ENCODE measurements around the gene ARTN. TPM values are rescaled to one million over a fixed set of nuclear protein-coding genes. Genes with fewer than 3 reads are reported as not detected.

The ARTN gene
- total RNA-seq = 1 to 10 TPM; 4.1 to 5.4 TPM

DNA sequence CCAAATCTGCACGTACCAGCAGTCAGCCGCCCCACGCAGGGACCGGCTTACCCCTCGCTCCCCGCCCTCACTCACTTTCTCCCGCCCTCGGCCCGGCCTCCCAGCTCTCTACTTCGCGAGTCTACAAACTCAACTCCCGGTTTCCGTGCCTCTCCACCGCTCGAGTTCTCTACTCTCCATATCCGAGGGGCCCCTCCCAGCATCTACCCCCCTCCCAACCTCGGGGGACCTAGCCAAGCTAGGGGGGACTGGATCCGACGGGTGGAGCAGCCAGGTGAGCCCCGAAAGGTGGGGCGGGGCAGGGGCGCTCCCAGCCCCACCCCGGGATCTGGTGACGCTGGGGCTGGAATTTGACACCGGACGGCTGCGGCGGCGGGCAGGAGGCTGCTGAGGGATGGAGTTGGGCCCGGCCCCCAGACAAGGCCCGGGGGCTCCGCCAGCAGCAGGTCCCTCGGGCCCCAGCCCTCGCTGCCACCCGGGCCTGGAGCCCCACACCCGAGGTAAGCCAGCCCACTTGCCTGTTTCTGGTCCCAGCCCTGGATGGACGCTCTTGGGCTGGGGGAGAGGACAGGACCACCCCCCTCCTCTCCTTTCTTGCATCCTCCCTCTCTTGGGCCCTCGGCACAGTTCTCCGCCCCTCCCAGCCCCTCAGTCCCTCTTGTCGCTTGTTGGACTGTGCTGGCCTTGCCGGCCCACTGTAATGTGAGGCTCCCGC, at the start of gene ARTN:
Gene ARTN (plus strand): TSS at position 416 of the 715 bp plus-strand sequence. CDS start 1,856 bp downstream, outside the sequence.
- TF ChIP-seq, protein P1, sequence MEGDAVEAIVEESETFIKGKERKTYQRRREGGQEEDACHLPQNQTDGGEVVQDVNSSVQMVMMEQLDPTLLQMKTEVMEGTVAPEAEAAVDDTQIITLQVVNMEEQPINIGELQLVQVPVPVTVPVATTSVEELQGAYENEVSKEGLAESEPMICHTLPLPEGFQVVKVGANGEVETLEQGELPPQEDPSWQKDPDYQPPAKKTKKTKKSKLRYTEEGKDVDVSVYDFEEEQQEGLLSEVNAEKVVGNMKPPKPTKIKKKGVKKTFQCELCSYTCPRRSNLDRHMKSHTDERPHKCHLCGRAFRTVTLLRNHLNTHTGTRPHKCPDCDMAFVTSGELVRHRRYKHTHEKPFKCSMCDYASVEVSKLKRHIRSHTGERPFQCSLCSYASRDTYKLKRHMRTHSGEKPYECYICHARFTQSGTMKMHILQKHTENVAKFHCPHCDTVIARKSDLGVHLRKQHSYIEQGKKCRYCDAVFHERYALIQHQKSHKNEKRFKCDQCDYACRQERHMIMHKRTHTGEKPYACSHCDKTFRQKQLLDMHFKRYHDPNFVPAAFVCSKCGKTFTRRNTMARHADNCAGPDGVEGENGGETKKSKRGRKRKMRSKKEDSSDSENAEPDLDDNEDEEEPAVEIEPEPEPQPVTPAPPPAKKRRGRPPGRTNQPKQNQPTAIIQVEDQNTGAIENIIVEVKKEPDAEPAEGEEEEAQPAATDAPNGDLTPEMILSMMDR (IDR thresholded peaks at IDR 0.05) = peak in 1 of 4 experiments; percentile 4
- TF ChIP-seq POLR2AphosphoS5 (IDR thresholded peaks at IDR 0.05) (peak; percentile 47), POLR2A (IDR thresholded peaks at IDR 0.05) (peak; percentile 13)
- peak; percentile 59 for DNase-seq (ENCODE audit: low spot score)
- 3% methylated on average over 39 of the region's 42 CpGs for WGBS
- H3K4me1 ChIP-seq (replicated peaks) = no peaks in the 10 kb centered on the region
- H3K36me3 ChIP-seq = no peaks in the 10 kb centered on the region
- no peaks in the 10 kb centered on the region for H3K9me3 ChIP-seq
- intact Hi-C loops (cut with DNase I) = loop anchor here (1.0 to 5.0 kb wide), 2 partner anchors 170 to 406 kb away; no protein-coding TSS in a partner anchor
- no peaks in the 10 kb centered on the region for H3K27me3 ChIP-seq (replicated peaks; ENCODE audit: insufficient read depth)
- H3K4me3 ChIP-seq = peak within 1 kb of the TSS; percentile 38 to 45
- H3K27ac ChIP-seq = peak within 1 kb of the TSS; percentile 75

DNA sequence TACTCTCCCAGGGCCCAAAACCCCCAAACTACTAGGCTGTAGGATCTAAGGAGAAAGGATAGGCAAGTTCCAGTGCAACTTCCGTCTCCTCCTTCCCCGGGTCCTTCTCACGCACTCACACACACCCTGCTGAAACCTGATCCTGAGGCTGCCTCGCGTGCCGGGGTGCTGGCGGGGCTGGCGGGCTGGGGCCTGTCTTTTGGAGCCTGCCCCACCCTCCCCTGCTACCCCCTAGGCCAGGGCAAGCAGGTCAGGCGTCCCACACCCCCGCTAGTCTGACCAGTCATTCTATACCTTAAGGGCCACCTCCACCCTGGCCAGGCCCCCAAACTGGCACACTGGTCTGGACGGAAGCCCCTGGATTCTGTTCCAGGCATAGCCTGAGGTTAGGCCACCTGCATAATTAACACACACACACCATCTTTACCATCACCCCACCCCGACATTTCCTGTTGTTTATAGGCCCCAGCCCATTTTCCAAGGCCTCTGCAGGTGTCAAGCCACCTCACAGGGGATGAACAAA, 48.3 kb upstream of the ARTN start:
- H3K4me1 ChIP-seq (replicated peaks) = no peaks in the 10 kb centered on the region
- DNase-seq (ENCODE audit: low spot score) = peak; percentile 13
- no peaks in the 10 kb centered on the region for H3K9me3 ChIP-seq
- H3K27ac ChIP-seq = no peak overlapping the region
- H3K36me3 ChIP-seq = no peaks in the 10 kb centered on the region
- no peaks in the 10 kb centered on the region for H3K27me3 ChIP-seq (replicated peaks; ENCODE audit: insufficient read depth)
- WGBS = 38% methylated on average over 12 of the region's 12 CpGs
- no peak overlapping the region for H3K4me3 ChIP-seq
- TF ChIP-seq POLR2AphosphoS5 (IDR thresholded peaks at IDR 0.05) = no peak
- TF ChIP-seq, protein P1 (IDR thresholded peaks at IDR 0.05) = no peak
- intact Hi-C loops (cut with DNase I) = no loop called here

- DNase-seq (ENCODE audit: low spot score) = no peak
- intact Hi-C loops (cut with DNase I) = no loop called here
- Histone ChIP-seq H3K27me3 (replicated peaks; ENCODE audit: insufficient read depth) (no peaks in the 10 kb centered on the region), H3K4me1 (replicated peaks) (no peaks in the 10 kb centered on the region), H3K9me3 (no peaks in the 10 kb centered on the region), H3K27ac (no peak overlapping the region), H3K36me3 (no peaks in the 10 kb centered on the region), H3K4me3 (no peak overlapping the region)
- TF ChIP-seq POLR2AphosphoS5 (IDR thresholded peaks at IDR 0.05) (no peak), POLR2A (IDR thresholded peaks at IDR 0.05) (no peak)
- TF ChIP-seq, protein P1 (IDR thresholded peaks at IDR 0.05) = no peak
Measured at GRCh38 chr1:43887748-43888147, 45.9 kb upstream of the ARTN start.

GRCh38 chr1:43890815-43891214, 42.8 kb upstream of the ARTN start:
- Histone ChIP-seq H3K9me3 (no peaks in the 10 kb centered on the region), H3K27ac (no peak overlapping the region), H3K4me3 (no peak overlapping the region), H3K27me3 (replicated peaks; ENCODE audit: insufficient read depth) (no peaks in the 10 kb centered on the region), H3K36me3 (no peaks in the 10 kb centered on the region), H3K4me1 (replicated peaks) (no peaks in the 10 kb centered on the region)
- no peak for DNase-seq (ENCODE audit: low spot score)
- WGBS = 92% methylated on average over 5 of the region's 5 CpGs
- TF ChIP-seq POLR2A (IDR thresholded peaks at IDR 0.05) (no peak), POLR2AphosphoS5 (IDR thresholded peaks at IDR 0.05) (no peak)
- TF ChIP-seq, protein P1 (IDR thresholded peaks at IDR 0.05) = no peak
- intact Hi-C loops (cut with DNase I) = no loop called here

GRCh38 chr1:43893006-43893405, 40.6 kb upstream of the ARTN start:
- Histone ChIP-seq H3K27ac (no peak overlapping the region), H3K4me1 (replicated peaks) (no peaks in the 10 kb centered on the region), H3K4me3 (no peak overlapping the region), H3K27me3 (replicated peaks; ENCODE audit: insufficient read depth) (no peaks in the 10 kb centered on the region), H3K36me3 (no peaks in the 10 kb centered on the region), H3K9me3 (no peaks in the 10 kb centered on the region)
- no peak for TF ChIP-seq POLR2AphosphoS5 (IDR thresholded peaks at IDR 0.05)
- no peak for TF ChIP-seq POLR2A (IDR thresholded peaks at IDR 0.05)
- TF ChIP-seq, protein P1 (IDR thresholded peaks at IDR 0.05) = no peak
- DNase-seq (ENCODE audit: low spot score) = no peak
- 50% methylated on average over 1 of the region's 1 CpG for WGBS
- intact Hi-C loops (cut with DNase I) = no loop called here
